Activated CD8-positive, alpha-beta memory T cell treated with anti-CD3 and anti-CD28 coated beads for 4 hours (primary cell): ENCODE measurements around the gene RNF180.
"Not testable (repeated sequence)": the region's sequence is repeated elsewhere in the genome, so short reads cannot be mapped to it uniquely, and the experiment has no call there.

Experiments used
- DNase-seq, 2 donors: peaks; one replicate each; pipeline ENCODE4 v3.0.0-alpha.2; 2020; ENCODE audit warnings: low read depth in 2 of 2

RNF180 gene

GRCh38 chr5:64285188-64286130, 119.8 kb downstream of the RNF180 start:
- DNase-seq = no peak

GRCh38 chr5:64286381-64286780, 120.7 kb downstream of the RNF180 start:
- DNase-seq = no peak

GRCh38 chr5:64288496-64288895, 122.9 kb downstream of the RNF180 start:
- DNase-seq = not testable (repeated sequence)

- DNase-seq = no peak
Measured at GRCh38 chr5:64292611-64293215, 127.1 kb downstream of the RNF180 start.

GRCh38 chr5:64295101-64295500, 129.5 kb downstream of the RNF180 start:
- DNase-seq = no peak

GRCh38 chr5:64298586-64298985, 132.9 kb downstream of the RNF180 start:
- no peak for DNase-seq

GRCh38 chr5:64299805-64300204, 134.2 kb downstream of the RNF180 start:
- DNase-seq = no peak

- DNase-seq = no peak
Measured at GRCh38 chr5:64301566-64301965, 135.9 kb downstream of the RNF180 start.

GRCh38 chr5:64308135-64308534, 142.5 kb downstream of the RNF180 start:
- no peak for DNase-seq

- DNase-seq = no peak
Measured at GRCh38 chr5:64312491-64312890, 146.8 kb downstream of the RNF180 start.

- no peak for DNase-seq
Measured at GRCh38 chr5:64315778-64316177, 150.1 kb downstream of the RNF180 start.

- no peak for DNase-seq
Measured at GRCh38 chr5:64318175-64318574, 152.5 kb downstream of the RNF180 start.

GRCh38 chr5:64323591-64323990, 157.9 kb downstream of the RNF180 start:
- DNase-seq = no peak

- DNase-seq = no peak
Measured at GRCh38 chr5:64330728-64331231, 165.1 kb downstream of the RNF180 start.

GRCh38 chr5:64331597-64332277, 166.1 kb downstream of the RNF180 start:
- DNase-seq = no peak

GRCh38 chr5:64333886-64334285, 168.2 kb downstream of the RNF180 start:
- DNase-seq = no peak

- DNase-seq = no peak
Measured at GRCh38 chr5:64339769-64340168, 174.1 kb downstream of the RNF180 start.

- DNase-seq = no peak
Measured at GRCh38 chr5:64340293-64340692, 174.7 kb downstream of the RNF180 start.

- DNase-seq = no peak
Measured at GRCh38 chr5:64341340-64341739, 175.7 kb downstream of the RNF180 start.

- DNase-seq = no peak
Measured at GRCh38 chr5:64344501-64344900, 178.9 kb downstream of the RNF180 start.

GRCh38 chr5:64347309-64347708, 181.7 kb downstream of the RNF180 start:
- DNase-seq = no peak

- no peak for DNase-seq
Measured at GRCh38 chr5:64364426-64364825, 198.8 kb downstream of the RNF180 start.
